Cardiac muscle cell (in vitro differentiated cells and primary cell): ENCODE measurements around the gene ZCCHC7. TPM values are rescaled to one million over a fixed set of nuclear protein-coding genes. Genes with fewer than 3 reads are reported as not detected.

Experiments
- DNase-seq, 2 donors: peaks; one replicate each; pipeline versions ENCODE4 v3.0.0 to v3.0.0-alpha.2; 2010 to 2017; ENCODE audit warnings: low read depth in 1 of 2, low spot score in 1 of 2
- H3K27ac ChIP-seq: fragments of 200-600 bp; sonication (generic); 2 replicates; pipeline ENCODE4 v1.5.1; 2016
- H3K27me3 ChIP-seq: fragments of 200-600 bp; sonication (generic); 2 replicates; pipeline ENCODE4 v1.6.0; 2016; ENCODE audit warnings: control low read depth
- H3K36me3 ChIP-seq: fragments of 200-600 bp; sonication (generic); 2 replicates; pipeline ENCODE4 v1.5.1; 2016; ENCODE audit warnings: control low read depth
- H3K4me1 ChIP-seq: fragments of 200-600 bp; sonication (generic); 2 replicates; pipeline ENCODE4 v1.8.1; 2017; ENCODE audit warnings: low read depth, mild to moderate bottlenecking, mixed run types
- H3K4me3 ChIP-seq: fragments of 200-600 bp; sonication (generic); 2 replicates; pipeline ENCODE4 v1.5.1; 2016; ENCODE audit warnings: mild to moderate bottlenecking
- H3K9me3 ChIP-seq: fragments of 200-600 bp; sonication (generic); 2 replicates; pipeline ENCODE4 v1.5.1; 2017; ENCODE audit warnings: low read depth, mild to moderate bottlenecking, control low read depth
- CTCF ChIP-seq: IDR thresholded peaks from 2 replicates; pipeline ENCODE4 v1.5.1; 2012; ENCODE audit warnings: low read depth, mild to moderate bottlenecking, low read length
- polyA plus RNA-seq: library from polyadenylated mRNA; unstranded; fragments of >200 nt; fragmentation: Nextera tagmentation; extraction: Ambion mirVana; gene quantifications from 2 replicates; pipeline ENCODE4 v1.2.1, GENCODE V29; 2016
- total RNA-seq: library from RNA; depleted of rRNA; stranded (reverse); fragments of >200 nt; gene quantifications from 2 replicates; pipeline ENCODE4 v1.2.3, GENCODE V29; 2016

ZCCHC7 gene
- total and polyA plus RNA-seq, 2 experiments from 2014 or later: 15.0 to 18.8 TPM

DNA sequence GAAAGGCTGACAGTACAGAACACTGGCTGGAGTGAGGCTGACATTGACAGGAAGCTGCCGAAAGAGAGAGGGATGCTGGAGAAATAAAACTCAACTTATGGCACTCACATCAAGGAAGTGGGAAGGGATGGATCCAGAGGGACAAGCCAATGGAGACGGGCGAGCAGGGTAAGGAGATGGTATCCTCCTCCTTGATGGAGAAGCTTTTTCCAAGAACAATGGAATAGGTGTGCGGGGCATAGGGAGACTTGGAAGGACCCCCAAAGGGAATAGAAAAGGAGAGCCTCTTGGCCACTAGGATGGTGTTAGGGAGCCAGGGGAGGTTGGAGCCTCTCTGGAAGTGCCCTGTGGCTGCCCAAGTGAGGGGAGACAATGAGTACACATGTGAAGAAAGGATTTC lies 243.8 kb downstream of the ZCCHC7 start:
- DNase-seq: no peak
- no peak overlapping the region for H3K27ac ChIP-seq
- peaks cover 7% of the 10 kb centered on the region for H3K4me1 ChIP-seq
- H3K36me3 ChIP-seq: no peaks in the 10 kb centered on the region
- no peak for TF ChIP-seq CTCF
- no peak overlapping the region for H3K4me3 ChIP-seq
- H3K9me3 ChIP-seq: no peaks in the 10 kb centered on the region
- H3K27me3 ChIP-seq: no peaks in the 10 kb centered on the region

DNA sequence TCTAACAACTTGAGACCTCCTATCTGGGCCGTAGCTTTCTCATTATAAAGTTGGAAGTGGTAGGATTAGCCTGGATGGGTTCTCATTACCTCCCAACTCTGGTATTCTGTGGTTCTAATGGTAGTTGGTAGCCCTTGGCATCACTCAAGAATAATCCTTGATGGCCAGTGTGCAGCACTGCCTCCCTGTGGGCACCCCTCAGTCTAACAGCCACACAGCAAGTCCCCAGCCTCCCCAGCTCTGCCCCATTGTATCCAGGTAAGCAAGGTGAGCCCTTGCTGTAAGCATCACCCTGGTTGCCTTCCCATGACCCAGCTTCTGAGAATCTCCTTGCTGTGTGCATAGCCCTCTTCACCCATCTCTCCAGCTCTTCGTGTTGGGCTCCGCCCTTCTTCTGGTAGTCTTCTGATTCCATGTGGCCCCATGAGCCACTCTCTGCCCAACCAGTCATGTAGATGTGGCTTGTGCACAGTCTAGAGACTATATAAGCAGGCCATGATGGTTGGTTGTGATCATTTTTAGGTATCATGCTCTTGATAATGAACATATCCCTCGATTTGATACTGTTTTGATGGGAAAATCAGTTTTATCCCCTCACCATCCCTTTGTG lies 244.5 kb downstream of the ZCCHC7 start:
- Histone ChIP-seq H3K9me3 (no peaks in the 10 kb centered on the region), H3K27me3 (no peaks in the 10 kb centered on the region), H3K27ac (no peak overlapping the region), H3K4me3 (no peak overlapping the region), H3K36me3 (no peaks in the 10 kb centered on the region), H3K4me1 (peaks cover 7% of the 10 kb centered on the region)
- TF ChIP-seq CTCF: no peak
- DNase-seq: no peak

DNA sequence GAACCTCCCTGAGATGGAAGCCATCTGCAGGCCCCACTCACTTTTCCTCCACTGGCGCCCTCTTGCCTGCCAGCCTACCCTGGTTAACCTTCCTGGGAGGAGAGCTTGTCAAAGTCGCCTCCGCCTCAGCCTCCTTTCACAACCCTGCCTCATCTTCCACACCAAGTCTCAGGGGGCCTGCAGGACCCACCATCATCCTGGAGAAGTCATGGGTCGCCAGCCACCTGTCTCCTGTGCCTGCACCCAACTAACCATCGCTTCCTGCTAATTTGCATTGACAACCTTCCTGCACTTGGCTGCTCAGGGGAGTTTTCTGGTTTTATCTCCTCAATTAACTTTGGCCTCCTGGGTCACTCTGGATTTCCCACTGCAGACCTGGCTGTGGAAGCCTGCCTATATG lies 249.3 kb downstream of the ZCCHC7 start:
- Histone ChIP-seq H3K4me3 (no peak overlapping the region), H3K9me3 (no peaks in the 10 kb centered on the region), H3K27ac (no peak overlapping the region), H3K27me3 (no peaks in the 10 kb centered on the region), H3K4me1 (no peaks in the 10 kb centered on the region), H3K36me3 (no peaks in the 10 kb centered on the region)
- DNase-seq: no peak
- TF ChIP-seq CTCF: no peak

DNA sequence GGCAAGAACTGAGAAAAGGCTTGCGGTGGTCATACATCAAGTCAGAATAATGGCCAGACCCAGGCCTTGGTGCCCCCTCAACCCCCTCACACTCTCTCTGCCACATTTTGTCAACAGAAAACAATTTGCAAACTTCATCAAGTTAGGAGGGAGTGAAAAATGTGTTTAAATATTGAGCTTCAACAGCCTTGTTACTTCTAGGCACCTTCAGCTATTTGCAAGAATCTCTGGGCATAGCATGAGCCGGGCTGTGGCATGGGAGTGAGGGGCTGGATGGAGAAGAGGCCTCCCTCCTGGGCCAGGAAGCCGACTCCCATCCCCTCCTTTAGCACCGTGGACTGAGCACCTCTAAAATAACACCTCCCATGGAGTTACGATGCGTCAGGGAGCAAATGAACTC lies 249.9 kb downstream of the ZCCHC7 start:
- H3K9me3 ChIP-seq: no peaks in the 10 kb centered on the region
- H3K4me1 ChIP-seq: no peaks in the 10 kb centered on the region
- no peaks in the 10 kb centered on the region for H3K27me3 ChIP-seq
- no peak overlapping the region for H3K27ac ChIP-seq
- TF ChIP-seq CTCF: no peak
- H3K4me3 ChIP-seq: no peak overlapping the region
- H3K36me3 ChIP-seq: no peaks in the 10 kb centered on the region
- DNase-seq: no peak

DNA sequence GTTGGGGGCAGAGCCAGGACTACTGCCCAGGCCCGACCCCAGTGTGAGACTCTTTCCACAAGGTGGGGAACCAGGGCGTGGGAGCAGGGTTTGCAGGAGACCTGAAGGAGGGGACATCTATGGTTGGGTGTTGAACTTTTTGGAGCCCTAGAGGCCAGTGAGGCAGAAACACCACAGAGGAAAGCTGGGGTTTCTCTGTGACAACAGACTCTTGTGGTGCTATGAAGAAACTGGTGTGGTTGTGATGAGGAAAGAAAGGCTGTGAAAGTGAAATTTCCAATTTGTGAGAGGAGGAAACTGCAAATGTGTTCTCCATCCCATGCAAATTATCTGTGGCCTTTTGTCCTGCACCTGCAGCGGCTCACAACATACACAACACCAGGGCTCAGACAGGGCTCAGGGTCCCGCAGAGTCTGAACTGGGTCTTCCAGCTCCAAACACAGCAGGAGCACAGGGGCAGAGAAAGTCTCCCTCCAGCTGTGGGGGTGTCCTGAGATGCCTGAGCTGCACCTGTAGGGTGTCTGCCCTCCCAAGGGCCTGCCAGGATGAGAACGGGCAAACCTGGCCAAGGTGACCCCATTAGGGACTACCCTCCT lies 250.7 kb downstream of the ZCCHC7 start:
- H3K27ac ChIP-seq: no peak overlapping the region
- no peak overlapping the region for H3K4me3 ChIP-seq
- H3K9me3 ChIP-seq: no peaks in the 10 kb centered on the region
- no peaks in the 10 kb centered on the region for H3K27me3 ChIP-seq
- no peaks in the 10 kb centered on the region for H3K36me3 ChIP-seq
- no peaks in the 10 kb centered on the region for H3K4me1 ChIP-seq
- TF ChIP-seq CTCF: no peak
- no peak for DNase-seq
